GM19043 (cell line): ENCODE results near the gene RNF220.

ENCODE experiments used
- ATAC-seq: cut with Tn5 transposase; IDR thresholded peaks from one replicate; pipeline ENCODE4 v1.9.1; 2021; ENCODE audit warnings: low read depth; ENCODE audit not compliant: unreplicated experiment

The RNF220 gene

GRCh38 chr1:44515416-44515815, 110.4 kb downstream of the RNF220 start:
- ATAC-seq = no peak

DNA sequence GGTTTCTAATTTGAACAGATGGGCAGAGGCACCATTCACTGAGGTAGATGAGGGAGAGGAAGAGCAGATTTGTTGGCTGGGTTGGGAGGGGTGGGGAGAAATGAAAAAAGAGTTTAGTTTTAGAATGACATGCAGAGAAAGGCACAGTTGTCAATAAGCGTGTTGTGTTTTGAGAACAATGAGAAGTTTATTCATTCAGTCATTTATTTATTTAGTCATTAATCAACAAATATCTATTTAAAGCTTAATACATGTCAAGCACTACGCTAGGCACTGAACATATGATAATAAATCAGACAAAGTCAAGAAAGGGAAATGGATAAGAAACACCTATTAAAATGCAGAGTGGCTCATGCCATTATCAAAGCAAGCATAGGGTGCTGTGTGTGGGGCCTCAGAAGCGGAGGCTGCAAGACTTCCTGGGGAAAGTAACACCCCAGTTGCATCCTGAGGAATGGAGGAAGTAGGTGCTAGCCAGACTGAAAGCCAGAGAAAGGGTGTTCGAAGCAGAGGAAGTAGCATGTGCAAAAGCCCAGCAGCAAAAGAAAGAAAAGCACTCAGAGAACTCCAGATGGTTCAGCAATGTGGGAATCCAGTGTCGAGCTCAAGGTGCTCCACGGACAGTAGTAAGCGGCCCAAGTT, 114.1 kb downstream of the RNF220 start:
- no peak for ATAC-seq

DNA sequence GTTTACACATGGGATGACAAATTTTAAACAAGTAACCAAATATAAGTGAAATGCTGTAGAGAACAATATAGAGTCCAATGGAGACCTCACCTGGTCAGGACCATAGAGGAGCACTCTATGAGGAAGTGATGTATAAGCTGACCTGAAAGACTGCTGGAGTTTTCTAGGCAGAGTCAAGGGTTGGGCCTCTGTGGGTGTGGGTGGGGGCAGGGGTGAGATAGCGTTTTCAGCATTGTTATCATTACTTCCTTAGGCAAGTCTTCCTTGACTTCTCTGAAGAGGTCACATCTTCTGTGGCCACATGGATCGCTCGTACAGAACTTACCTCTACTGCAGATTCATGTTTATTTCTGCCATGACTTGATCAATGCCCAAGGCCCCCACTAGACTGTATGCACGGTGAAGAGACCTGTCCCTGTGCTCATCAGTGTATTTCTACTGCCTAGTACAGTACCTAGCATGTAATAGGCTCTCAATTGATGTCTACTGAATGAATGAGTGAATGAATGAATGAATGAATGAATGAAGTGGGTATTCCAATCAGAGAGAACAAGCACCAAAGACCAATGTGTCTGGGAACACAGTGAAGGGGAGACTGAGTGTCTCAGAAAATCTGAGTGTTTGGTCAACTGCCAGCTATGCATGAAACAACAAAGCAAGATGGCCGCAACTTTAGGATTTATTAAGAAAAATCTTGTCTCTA, 116.5 kb downstream of the RNF220 start:
- no peak for ATAC-seq

GRCh38 chr1:44523593-44524591, 118.8 kb downstream of the RNF220 start:
- ATAC-seq = no peak

- no peak for ATAC-seq
Measured at GRCh38 chr1:44524655-44525500, 119.8 kb downstream of the RNF220 start.

DNA sequence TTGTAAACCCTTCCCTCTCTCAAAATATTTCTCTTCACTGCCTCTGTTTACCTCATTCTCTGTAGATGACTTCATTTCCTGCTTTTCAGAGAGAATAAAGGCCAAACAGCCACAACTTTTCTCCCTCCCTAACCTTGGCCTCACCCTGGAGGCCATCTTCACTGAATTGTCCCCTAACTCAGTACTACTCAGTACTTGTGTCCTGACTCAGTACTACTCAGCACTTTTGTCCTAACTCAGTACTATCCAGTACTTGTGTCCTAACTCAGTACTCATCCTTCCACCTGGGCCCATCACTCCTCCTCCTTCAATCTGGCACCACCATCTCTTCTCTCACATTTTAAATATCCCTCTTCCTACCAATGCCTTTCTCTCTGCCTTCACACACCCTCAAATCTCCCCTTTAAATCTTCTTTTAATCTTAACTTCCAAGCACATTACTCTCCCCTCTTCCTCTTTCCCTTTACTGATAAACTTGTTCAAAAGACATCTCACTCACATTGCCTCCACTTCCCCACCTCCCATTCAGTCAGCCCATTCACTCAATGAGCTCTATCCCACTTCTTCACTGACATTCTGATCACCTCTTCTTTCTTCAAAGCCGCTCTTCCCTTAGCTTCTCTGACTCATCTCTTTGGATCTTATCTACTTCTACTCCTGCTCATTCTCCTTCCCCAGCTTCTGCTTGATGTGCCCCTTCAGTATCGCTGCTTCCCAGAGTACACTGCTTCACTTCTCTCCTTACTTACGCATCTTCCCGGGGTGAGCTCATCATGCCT, 121.4 kb downstream of the RNF220 start:
- ATAC-seq = no peak

GRCh38 chr1:44531785-44532566, 126.9 kb downstream of the RNF220 start:
- ATAC-seq = no peak

DNA sequence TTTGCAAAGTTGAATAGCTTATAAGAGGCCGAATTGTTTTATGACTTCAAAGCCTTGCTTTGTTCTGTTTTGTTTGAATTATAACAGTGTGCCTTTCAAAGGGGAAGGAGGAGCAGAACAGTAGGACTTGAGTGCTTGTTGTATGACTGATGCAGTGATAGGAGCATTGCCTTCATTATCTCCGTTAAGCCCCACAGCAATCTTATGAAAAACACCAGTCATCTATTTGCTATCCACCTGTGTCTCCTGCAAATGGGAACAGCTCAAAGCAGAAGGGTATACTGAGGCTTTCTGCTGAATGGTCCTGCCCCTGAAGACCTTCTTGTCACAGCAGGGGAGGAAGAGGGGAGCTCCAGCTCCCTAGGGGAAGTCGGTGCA, 127.5 kb downstream of the RNF220 start:
- no peak for ATAC-seq

GRCh38 chr1:44534771-44535170, 129.7 kb downstream of the RNF220 start:
- no peak for ATAC-seq

DNA sequence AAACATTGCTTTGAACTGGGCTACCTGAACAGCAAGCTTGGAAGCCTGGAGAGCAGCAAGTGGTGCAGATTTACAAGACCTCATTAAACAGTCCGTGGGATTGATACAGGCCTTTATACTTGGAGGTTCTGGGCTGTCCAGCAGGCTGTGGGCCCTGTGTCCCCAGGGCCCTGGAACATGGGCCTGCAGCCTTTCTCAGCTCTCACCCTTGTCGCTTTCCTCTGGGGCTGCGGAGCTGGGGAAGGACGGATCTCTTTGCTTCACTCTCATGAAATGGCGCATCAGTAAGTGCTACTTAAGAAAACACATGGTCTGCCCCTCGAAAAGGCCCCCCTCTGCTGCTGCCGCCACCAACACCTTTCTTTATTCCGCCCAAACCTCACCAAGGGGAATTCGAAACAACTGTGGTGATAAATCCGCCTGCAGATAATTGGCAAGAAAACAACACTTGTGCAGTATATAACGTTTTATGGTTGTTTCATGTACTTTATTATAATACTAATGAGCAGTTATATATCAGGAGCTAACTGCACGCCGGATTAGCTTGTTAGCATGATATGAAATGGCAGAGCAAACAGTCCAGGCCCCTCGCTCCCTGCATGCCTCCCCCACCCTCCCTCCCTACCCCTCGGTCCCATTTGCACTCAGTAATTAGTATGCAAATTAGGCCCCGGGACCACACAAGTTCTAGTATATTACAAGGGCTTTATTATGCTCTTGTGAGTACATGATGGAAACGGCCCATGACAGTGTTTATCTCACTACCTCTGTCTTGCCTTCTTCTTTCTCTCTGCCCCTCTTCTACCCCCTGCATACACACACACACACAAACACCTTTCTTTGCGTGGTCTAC, 131.5 kb downstream of the RNF220 start:
- no peak for ATAC-seq

DNA sequence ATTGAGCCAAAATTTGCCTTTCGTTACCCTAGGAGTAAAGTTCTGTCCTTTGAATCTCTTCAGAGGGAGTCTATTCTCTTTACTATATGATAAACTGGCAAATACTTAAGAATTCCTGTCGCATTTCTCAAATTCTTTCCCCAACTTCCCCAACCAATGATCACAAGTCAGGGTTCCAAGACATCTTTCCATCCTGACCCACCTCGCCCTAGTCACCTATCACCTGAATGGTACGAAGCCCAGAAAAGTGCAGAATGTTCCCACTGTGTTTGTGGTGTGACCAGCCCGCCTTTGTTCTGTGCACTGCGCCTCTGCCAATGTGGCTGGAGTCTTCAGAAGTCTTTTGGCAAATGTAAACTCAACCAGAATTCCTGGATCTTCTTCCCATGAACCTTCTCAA, 132.5 kb downstream of the RNF220 start:
- no peak for ATAC-seq

- ATAC-seq = no peak
Measured at GRCh38 chr1:44537956-44538355, 132.9 kb downstream of the RNF220 start.

DNA sequence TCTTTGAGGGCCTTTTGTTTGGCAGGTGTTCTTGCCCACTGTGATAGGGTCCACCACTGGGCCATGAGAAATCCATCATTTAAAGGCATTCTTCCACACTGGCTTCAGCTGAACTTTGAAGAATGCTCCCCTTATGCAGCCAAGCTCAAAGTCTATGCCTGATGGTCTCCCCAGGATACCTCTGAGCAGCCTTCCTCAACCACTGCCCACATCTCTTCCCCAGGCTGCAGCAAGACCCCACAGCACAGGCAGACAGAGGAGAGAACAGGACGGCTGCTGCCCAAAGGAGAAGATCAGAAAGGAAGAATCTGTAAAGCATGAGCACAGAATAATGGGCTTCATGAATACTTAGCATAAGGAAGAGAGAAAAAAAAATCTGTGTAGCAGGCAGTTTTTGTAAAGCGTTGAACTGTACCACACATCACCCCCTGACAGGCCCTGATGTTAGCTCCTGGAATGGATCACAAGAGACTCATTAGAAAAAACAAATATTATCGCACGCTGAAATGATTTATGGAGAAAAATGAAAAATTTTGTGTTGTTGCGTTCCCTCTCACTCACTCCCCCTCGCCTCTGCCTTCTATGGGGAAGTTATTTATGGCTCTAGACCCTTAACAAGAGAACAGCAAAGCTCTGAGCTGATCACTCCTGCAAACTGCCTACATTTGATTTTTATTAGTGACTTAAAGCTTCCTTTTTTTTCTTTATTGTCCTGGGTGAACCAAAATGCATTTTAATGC, 135.1 kb downstream of the RNF220 start:
- no peak for ATAC-seq

DNA sequence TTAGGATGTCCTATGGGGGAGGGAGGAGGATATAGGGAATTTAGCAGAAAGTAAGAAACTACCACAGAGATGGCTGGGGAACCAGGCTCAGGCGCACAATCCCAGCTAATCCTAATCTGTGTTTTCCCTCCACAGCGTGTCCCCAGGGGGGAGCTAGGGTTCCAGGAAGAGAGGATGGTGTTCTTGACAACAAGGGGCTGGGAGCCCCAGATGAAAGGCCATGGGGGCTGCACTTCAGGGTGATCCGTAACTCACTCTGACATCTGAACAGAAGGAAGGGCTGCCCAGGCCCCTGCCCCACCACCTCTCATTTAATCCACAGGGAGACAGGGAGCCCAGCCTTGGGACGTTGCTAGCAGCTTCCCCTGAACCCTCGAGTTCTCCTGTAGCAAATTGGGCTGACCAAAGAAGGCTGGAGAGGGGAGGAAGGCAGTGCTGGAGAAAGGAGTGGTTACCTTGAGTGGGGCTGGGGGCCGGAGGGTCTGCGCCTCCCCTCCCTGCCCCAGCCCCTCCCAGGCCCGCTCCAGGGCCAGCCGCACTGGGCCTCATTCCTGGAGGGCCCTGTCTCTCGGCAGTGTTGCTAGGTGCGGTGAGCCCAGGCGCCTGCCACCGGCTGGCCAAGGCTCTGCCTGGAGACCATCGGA, 137.5 kb downstream of the RNF220 start:
- ATAC-seq = no peak

GRCh38 chr1:44543064-44543744, 138.1 kb downstream of the RNF220 start:
- no peak for ATAC-seq

GRCh38 chr1:44543786-44544185, 138.7 kb downstream of the RNF220 start:
- no peak for ATAC-seq
